ENCODE results near the gene CAMK2A.
"Not testable (repeated sequence)": the region's sequence is repeated elsewhere in the genome, so short reads cannot be mapped to it uniquely, and the experiment has no call there.

Gene CAMK2A

DNA sequence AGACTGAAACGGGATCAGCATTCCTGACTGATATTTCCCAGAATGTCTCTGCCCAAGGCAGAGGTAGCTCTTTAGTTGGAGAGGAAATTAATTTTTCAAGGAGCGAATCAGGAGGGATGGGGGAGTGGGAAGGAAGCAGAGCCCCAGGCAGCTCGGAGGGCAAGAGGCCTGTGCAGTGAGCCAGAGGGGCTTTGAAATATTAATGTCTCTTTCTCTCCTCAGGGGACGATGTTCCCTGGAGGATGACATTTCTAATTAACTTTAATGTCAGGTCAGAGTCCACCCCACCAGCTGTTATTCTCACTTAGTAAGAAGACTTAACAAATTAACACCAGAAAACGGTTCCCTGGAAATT, 54.1 kb downstream of the CAMK2A start:
- DNase-seq (ENCODE audit: low spot score), result no peak
- ChIA-PET POLR2A (ENCODE audit: low non-redundant PET) (no interaction called here), CTCF (no interaction called here)
- TF ChIP-seq, protein P1, sequence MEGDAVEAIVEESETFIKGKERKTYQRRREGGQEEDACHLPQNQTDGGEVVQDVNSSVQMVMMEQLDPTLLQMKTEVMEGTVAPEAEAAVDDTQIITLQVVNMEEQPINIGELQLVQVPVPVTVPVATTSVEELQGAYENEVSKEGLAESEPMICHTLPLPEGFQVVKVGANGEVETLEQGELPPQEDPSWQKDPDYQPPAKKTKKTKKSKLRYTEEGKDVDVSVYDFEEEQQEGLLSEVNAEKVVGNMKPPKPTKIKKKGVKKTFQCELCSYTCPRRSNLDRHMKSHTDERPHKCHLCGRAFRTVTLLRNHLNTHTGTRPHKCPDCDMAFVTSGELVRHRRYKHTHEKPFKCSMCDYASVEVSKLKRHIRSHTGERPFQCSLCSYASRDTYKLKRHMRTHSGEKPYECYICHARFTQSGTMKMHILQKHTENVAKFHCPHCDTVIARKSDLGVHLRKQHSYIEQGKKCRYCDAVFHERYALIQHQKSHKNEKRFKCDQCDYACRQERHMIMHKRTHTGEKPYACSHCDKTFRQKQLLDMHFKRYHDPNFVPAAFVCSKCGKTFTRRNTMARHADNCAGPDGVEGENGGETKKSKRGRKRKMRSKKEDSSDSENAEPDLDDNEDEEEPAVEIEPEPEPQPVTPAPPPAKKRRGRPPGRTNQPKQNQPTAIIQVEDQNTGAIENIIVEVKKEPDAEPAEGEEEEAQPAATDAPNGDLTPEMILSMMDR (conservative IDR thresholded peaks at IDR 0.05; ENCODE audit: low read depth), result no peak
- H3K27ac ChIP-seq, result no peak overlapping the region

DNA sequence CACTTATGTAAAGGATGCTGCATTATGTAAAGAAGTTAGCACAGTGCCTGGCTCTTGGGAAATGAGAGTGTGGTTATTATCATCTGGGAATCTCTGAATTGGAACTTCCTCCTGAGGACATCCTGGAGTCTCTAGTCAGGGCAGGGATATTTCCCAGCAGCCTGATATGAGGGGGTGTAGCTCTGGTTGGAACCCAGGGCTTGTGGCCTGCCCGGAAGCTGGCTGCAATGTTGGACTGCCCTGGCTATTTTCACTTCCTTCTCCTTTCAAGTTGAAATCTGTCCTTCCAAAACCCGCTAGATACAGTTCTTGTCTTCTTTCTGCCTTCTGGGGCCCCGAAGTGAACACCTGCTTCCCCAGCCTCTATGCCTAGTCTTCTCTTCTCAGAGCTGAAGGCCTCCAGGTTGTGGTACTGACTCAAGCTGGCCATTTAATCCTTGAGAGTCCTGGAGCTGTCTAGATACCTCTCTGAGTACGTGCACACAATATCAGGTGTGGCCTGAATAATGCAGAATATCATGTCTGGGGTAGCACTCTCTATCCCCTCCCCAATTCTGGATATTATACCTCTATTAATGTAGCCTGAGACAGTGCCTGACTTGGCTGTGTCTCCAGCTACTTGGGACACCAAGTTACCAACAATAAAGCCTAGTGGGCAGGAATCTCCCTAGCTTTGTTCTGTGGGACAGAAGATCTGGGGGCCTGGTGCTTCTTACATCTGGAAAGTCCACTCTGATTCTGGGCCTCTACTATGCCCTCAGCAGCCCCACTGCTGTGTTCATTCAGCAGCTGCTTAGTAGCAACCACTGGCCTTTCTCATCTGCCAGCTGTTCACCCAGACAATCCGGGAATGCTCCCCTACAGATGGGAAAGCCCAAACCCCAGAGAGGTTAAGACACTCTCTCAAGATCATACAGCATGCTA, 54.7 kb downstream of the CAMK2A start:
- TF ChIP-seq, protein P1 (conservative IDR thresholded peaks at IDR 0.05; ENCODE audit: low read depth), result no peak
- ChIA-PET POLR2A (ENCODE audit: low non-redundant PET) (no interaction called here), CTCF (interaction anchor here (1.0 kb wide), 1 partner anchor 16 kb away, joined by 4 read pairs; no protein-coding TSS in a partner anchor)
- DNase-seq (ENCODE audit: low spot score), result no peak
- no peak overlapping the region for H3K27ac ChIP-seq

DNA sequence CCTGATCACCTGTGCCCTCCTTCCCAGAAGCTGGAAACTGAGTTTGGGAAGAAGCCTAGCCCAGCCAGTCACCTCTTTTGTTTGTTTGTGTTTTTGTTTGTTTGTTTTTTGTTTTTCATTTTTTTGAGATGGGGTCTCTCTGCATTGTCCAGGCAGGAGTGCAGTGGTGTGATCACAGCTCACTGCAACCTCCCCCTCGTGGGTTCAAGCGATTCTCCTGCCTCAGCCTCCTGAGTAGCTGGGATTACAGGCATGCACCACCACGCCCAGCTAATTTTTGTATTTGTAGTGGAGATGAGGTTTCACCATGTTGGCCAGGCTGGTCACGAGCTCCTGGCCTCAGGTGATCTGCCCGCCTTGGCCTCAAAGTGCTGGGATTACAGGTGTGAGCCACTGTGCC, 55.9 kb downstream of the CAMK2A start:
- CTCF ChIA-PET; H3K27ac ChIP-seq; DNase-seq (ENCODE audit: low spot score); POLR2A ChIA-PET (ENCODE audit: low non-redundant PET): not testable (repeated sequence)

DNA sequence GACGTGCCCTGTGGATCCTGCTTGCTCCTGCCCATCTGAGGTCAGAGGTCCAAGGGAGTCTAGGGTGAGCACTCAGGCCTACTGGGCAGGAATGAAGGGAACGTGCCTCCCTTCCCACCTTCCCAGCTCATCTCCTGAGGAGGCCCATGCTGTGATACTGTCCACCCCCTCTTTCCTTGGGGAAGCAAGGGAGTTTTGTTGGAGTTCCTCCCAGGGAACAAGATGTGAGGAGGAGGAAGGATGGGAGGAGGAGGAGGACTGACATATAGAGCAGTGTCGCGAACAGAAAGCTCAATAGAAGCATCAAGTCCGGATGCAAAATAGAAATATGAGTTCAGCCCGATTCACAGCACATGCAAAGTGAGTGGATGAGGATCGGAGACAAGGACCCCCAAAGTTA, 58.7 kb downstream of the CAMK2A start:
- TF ChIP-seq, protein P1 (conservative IDR thresholded peaks at IDR 0.05; ENCODE audit: low read depth), result no peak
- ChIA-PET CTCF (interaction anchor here (1.0 to 1.5 kb wide), 3 partner anchors 11 to 88 kb away, joined by 3 to 6 read pairs (median 4); no protein-coding TSS in a partner anchor), POLR2A (ENCODE audit: low non-redundant PET) (no interaction called here)

DNA sequence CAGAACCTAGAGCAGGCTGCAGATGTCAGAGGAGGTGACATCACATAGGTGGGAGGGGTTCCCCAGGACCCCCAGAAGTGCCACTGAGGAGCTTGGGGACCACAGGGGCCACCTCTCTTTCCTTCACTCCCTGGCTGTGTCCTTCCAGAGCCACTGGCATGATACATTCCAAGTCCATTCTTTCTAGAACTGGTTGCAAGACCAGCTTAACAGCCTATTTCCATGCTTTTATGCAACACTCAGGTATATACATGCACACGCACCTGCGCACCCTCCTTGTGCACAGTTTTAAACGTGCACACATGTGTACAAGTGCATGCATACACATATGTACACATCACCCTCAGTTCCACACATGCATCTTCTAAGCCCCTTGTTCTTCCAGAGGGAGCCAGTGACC, 60.0 kb downstream of the CAMK2A start:
- ChIA-PET POLR2A (ENCODE audit: low non-redundant PET) (no interaction called here), CTCF (interaction anchor here (1.5 kb wide), 1 partner anchor 11 kb away, joined by 6 read pairs; no protein-coding TSS in a partner anchor)
- H3K27ac ChIP-seq, result no peak overlapping the region
- no peak for DNase-seq (ENCODE audit: low spot score)
- TF ChIP-seq, protein P1 (conservative IDR thresholded peaks at IDR 0.05; ENCODE audit: low read depth), result no peak

More for the DNA sequence above, 58.7 kb downstream of the CAMK2A start:
- H3K27ac ChIP-seq, result no peak overlapping the region
- DNase-seq (ENCODE audit: low spot score), result no peak

DNA sequence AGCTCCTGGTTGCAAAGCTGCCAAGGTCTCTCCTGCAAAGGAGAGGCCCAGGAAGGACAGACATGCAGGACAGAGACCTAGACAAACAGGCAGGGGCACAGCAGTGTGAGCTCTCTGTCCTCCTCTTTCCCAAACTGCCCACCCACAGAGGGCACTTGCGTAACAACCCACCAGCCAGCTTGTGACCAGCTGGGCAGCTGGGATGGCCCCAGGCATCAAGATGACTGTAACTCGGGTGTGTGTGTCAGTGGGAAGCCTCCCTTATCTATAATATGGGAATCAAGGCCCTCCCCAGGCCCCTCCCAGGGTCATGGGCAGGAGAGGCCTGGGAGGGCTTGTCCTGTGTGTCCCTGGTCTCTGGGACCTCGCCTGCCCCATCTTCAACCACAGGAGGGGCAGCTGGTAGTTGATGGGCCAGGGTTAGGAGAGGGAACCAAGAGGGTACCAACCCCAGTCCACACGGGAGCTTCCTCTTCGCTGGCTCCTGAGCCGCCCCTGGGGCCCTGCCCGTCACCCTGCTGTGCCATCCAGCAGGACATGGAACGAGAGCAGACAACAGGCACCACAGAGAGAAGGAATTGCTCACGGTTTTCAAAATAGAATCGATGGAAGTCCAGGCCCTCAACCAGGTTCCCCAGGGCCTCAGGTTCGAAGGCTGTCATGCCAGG, 61.8 kb downstream of the CAMK2A start:
- no peak for DNase-seq (ENCODE audit: low spot score)
- POLR2A ChIA-PET (ENCODE audit: low non-redundant PET), result no interaction called here
- TF ChIP-seq, protein P1 (conservative IDR thresholded peaks at IDR 0.05; ENCODE audit: low read depth), result no peak
- CTCF ChIA-PET, result interaction anchor here (0.6 to 1.2 kb wide), 5 partner anchors 9 to 204 kb away, joined by 3 to 5 read pairs (median 4); no protein-coding TSS in a partner anchor
- H3K27ac ChIP-seq, result no peak overlapping the region

All from RWPE1 (cell line).